ACC112 (cell line): ENCODE results near the gene STX8.

Experiments
- H2AFZ ChIP-seq: fragments of 200-600 bp; sonication (generic); one replicate; pipeline ENCODE4 v1.6.0; 2017; ENCODE audit warnings: antibody characterized with exemption, low read length; ENCODE audit not compliant: unreplicated experiment
- H3K27ac ChIP-seq: fragments of 200-600 bp; sonication (generic); 2 replicates; pipeline ENCODE4 v1.5.1; 2014; ENCODE audit warnings: low read depth, mild to moderate bottlenecking, antibody characterized with exemption, low read length, moderate library complexity
- H3K27me3 ChIP-seq: fragments of 200-600 bp; sonication (generic); 2 replicates; pipeline ENCODE4 v1.6.1; 2014; ENCODE audit warnings: mild to moderate bottlenecking, antibody characterized with exemption, low read length, moderate library complexity, mixed read lengths; ENCODE audit not compliant: insufficient read depth
- H3K36me3 ChIP-seq: fragments of 200-600 bp; sonication (generic); 2 replicates; pipeline ENCODE4 v1.6.1; 2016; ENCODE audit warnings: mild to moderate bottlenecking, antibody characterized with exemption, low read length, moderate library complexity, mixed read lengths; ENCODE audit not compliant: insufficient read depth
- H3K4me1 ChIP-seq: fragments of 200-600 bp; sonication (generic); one replicate; pipeline ENCODE4 v1.6.1; 2016; ENCODE audit warnings: low read length, mixed read lengths; ENCODE audit not compliant: insufficient read depth, unreplicated experiment, control insufficient read depth
- H3K4me3 ChIP-seq: fragments of 200-600 bp; sonication (generic); 2 replicates; pipeline ENCODE4 v1.5.1; 2014; ENCODE audit warnings: mild to moderate bottlenecking, low read depth, low read length
- H3K79me2 ChIP-seq: fragments of 200-600 bp; sonication (generic); one replicate; pipeline ENCODE4 v1.6.0; 2016; ENCODE audit warnings: low read length; ENCODE audit not compliant: control insufficient read depth, unreplicated experiment, insufficient read depth

The STX8 gene

DNA sequence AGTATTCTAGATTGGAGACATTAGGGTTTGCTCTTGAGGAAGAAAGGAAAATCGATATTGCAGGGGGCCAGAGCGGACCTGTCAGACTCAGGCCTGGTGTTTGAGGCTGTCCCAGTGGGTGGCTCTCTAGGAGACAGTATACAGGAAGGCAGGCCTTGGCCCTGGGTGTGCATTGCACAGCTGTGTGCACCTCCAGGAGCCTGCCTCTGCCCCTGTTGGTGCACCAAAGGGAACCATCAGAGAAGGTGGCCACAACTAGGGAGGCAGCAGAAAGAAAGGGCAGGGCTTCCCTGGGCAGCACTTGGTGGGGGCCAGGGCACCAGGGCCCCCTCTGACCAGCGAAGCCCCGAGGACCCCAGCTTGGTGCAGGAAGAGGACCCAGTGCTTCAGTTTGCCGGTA lies 366.3 kb downstream of the STX8 start:
- Histone ChIP-seq H3K27ac (no peak overlapping the region), H2AFZ (no peak overlapping the region), H3K4me1 (no peaks in the 10 kb centered on the region), H3K79me2 (no peaks in the 10 kb centered on the region), H3K4me3 (no peak overlapping the region), H3K36me3 (no peaks in the 10 kb centered on the region), H3K27me3 (peaks cover 29% of the 10 kb centered on the region)

- no peak overlapping the region for H2AFZ ChIP-seq
- no peak overlapping the region for H3K27ac ChIP-seq
- H3K4me3 ChIP-seq, result no peak overlapping the region
- H3K79me2 ChIP-seq, result no peaks in the 10 kb centered on the region
- no peaks in the 10 kb centered on the region for H3K36me3 ChIP-seq
- no peaks in the 10 kb centered on the region for H3K4me1 ChIP-seq
- peaks cover 28% of the 10 kb centered on the region for H3K27me3 ChIP-seq
Observed at GRCh38 chr17:9208381-9209105, 367.1 kb downstream of the STX8 start.

DNA sequence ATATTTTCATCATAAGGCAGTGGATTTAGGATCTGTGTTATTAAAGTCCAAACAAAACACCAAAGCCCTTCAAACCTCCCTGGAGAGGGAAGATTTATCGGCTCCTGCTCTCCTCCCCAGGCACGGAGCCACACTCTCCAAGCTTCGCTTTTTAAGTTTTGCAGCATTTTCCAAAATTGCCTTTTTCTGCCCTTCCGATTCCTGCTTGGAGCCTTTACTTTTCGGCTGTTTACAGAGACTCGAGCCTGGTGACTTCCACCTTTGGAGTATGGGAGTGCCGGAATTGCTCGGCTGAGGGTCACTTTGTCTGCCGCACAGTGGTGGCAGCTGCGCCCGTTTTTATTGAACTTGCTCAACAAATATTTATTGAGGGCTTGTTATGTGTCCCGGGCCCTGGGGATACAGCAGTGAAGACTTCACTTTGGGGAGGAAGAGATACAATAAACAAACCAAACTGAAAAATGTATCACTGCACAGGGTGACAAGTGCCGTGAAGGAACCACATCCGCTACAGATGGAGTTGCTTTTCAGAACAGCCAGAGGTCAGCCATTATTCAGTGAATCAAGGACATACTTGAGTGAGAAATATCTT lies 368.8 kb downstream of the STX8 start:
- peaks cover 24% of the 10 kb centered on the region for H3K27me3 ChIP-seq
- no peaks in the 10 kb centered on the region for H3K79me2 ChIP-seq
- no peaks in the 10 kb centered on the region for H3K36me3 ChIP-seq
- H3K4me1 ChIP-seq, result no peaks in the 10 kb centered on the region
- H3K4me3 ChIP-seq, result no peak overlapping the region
- H3K27ac ChIP-seq, result no peak overlapping the region
- H2AFZ ChIP-seq, result no peak overlapping the region

DNA sequence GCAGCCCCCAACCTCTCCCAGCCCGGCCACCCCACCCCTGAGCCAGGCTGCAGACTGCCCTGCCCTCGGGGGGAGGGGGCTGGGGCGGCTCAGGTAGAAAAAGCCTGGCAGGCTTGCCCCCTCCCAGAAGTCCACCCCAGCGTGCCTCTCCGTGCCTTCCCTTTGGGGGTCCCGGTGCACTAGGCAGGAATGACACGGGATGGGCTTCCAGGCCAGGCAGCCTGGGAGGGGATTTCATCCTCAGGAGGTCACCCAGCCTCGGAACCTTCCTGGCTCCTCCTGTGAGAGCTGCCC lies 369.3 kb downstream of the STX8 start:
- Histone ChIP-seq H3K79me2 (no peaks in the 10 kb centered on the region), H3K27me3 (peaks cover 27% of the 10 kb centered on the region), H3K4me1 (no peaks in the 10 kb centered on the region), H3K4me3 (no peak overlapping the region), H2AFZ (no peak overlapping the region), H3K27ac (no peak overlapping the region), H3K36me3 (no peaks in the 10 kb centered on the region)

DNA sequence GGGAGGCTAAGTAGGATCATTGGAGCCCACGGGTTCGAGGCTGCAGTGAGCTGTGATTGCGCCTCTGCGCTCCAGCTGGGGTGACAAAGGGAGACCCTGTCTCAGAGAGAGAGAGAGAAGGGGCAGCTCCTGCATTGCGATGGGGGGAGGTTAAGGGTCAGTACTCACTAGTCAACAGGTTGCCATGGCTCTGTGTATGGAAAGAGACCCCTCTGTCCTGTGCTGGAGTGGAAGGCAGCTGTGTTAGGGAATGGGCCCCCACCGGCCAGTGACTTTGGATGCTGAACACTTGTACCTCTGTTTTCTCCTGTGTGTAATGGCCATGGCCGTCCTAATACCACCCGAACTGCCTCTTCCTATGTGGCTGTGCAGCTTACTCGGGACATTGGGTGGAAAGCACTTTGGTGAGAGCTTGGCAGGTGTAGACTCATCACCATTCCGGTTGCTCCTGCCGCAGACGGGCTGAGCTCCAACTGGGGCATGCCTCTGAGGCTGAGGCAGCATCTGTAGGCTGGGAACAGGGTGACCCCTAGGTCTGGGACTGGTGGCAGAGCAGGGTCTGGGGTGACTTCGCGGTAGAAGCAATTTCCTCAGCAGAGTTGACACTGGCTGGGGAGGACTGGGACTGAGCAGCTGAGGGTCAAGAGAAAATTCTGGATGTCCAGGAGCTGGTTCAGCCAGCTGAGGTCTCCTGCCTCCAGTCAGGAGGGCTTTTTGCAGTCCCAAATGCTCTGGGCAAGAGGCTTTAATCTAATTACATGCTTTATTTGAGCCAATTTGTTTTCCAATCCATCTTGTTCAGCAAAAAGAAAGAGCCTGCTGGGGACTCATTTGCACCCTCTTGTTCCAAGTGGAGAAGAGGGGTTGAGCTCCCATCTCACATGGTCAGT lies 369.9 kb downstream of the STX8 start:
- Histone ChIP-seq H3K36me3 (no peaks in the 10 kb centered on the region), H3K27ac (no peak overlapping the region), H3K27me3 (peaks cover 27% of the 10 kb centered on the region), H3K79me2 (no peaks in the 10 kb centered on the region), H3K4me1 (no peaks in the 10 kb centered on the region), H2AFZ (no peak overlapping the region), H3K4me3 (no peak overlapping the region)

GRCh38 chr17:9204637-9205329 lies 370.8 kb downstream of the STX8 start:
- Histone ChIP-seq H3K27ac (no peak overlapping the region), H3K36me3 (no peaks in the 10 kb centered on the region), H3K4me3 (no peak overlapping the region), H3K27me3 (peaks cover 27% of the 10 kb centered on the region), H3K4me1 (no peaks in the 10 kb centered on the region), H2AFZ (no peak overlapping the region), H3K79me2 (no peaks in the 10 kb centered on the region)

GRCh38 chr17:9203771-9204425 lies 371.7 kb downstream of the STX8 start:
- peaks cover 28% of the 10 kb centered on the region for H3K27me3 ChIP-seq
- no peak overlapping the region for H3K27ac ChIP-seq
- H2AFZ ChIP-seq, result no peak overlapping the region
- H3K4me3 ChIP-seq, result no peak overlapping the region
- H3K36me3 ChIP-seq, result no peaks in the 10 kb centered on the region
- H3K79me2 ChIP-seq, result no peaks in the 10 kb centered on the region
- no peaks in the 10 kb centered on the region for H3K4me1 ChIP-seq

- no peaks in the 10 kb centered on the region for H3K4me1 ChIP-seq
- H2AFZ ChIP-seq, result no peak overlapping the region
- no peak overlapping the region for H3K27ac ChIP-seq
- peaks cover 33% of the 10 kb centered on the region for H3K27me3 ChIP-seq
- H3K4me3 ChIP-seq, result no peak overlapping the region
- no peaks in the 10 kb centered on the region for H3K36me3 ChIP-seq
- H3K79me2 ChIP-seq, result no peaks in the 10 kb centered on the region
Observed at GRCh38 chr17:9202532-9202931, 373.1 kb downstream of the STX8 start.

GRCh38 chr17:9200699-9201359 lies 374.8 kb downstream of the STX8 start:
- Histone ChIP-seq H3K27me3 (peaks cover 20% of the 10 kb centered on the region), H2AFZ (no peak overlapping the region), H3K36me3 (no peaks in the 10 kb centered on the region), H3K4me3 (no peak overlapping the region), H3K4me1 (no peaks in the 10 kb centered on the region), H3K79me2 (no peaks in the 10 kb centered on the region), H3K27ac (no peak overlapping the region)
